GM21367 (cell line): ENCODE data around the gene OR10J1.
"Not testable (repeated sequence)": the region's sequence is repeated elsewhere in the genome, so short reads cannot be mapped to it uniquely, and the experiment has no call there.

Source experiments
- ATAC-seq: cut with Tn5 transposase; IDR thresholded peaks from one replicate; pipeline ENCODE4 v1.9.1; 2021; ENCODE audit not compliant: unreplicated experiment

The OR10J1 gene

DNA sequence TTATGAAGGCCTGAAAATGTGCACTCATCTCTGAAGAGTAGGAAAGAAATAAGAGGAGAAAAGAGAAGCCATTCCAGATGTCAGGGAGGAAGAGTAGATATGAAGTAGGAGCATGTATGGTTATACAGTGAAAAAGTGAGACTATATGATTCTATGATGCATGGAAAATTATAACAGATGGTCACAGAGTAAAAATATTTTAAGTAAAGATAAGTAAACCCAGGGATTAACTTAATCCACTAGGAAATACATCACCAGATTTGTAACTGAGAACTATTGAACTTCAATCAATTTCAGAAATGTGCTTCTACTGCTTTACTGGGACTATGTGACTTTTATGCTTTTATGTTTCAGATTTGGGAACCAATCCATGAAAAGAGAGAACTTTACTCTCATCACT lies at the start of gene OR10J1:
TSS of gene OR10J1 (plus strand) at position 301 of the 400 bp plus-strand sequence. CDS start at position 371, 70 bp downstream.
- ATAC-seq, result no peak

DNA sequence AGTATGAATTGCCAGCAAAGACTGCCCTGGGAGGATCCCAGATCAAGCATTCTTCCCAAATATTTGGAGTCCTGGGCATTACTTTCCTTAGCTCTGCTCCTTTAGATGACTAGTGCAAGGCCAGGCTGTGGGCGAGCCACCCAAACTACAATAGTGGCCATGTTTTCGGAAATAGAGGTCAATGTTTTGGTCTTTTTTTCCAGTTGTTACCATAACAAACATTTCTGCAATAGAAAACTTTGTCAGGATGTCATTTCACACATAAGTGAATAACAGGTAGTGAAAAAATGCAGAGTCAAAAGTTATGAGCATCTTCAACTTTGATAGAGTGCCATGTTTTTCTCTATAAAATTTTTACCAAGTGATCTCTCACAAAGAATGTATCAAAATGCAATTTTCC lies 32.7 kb upstream of the OR10J1 start:
- no peak for ATAC-seq

GRCh38 chr1:159408862-159409400 lies 30.6 kb upstream of the OR10J1 start:
- no peak for ATAC-seq

DNA sequence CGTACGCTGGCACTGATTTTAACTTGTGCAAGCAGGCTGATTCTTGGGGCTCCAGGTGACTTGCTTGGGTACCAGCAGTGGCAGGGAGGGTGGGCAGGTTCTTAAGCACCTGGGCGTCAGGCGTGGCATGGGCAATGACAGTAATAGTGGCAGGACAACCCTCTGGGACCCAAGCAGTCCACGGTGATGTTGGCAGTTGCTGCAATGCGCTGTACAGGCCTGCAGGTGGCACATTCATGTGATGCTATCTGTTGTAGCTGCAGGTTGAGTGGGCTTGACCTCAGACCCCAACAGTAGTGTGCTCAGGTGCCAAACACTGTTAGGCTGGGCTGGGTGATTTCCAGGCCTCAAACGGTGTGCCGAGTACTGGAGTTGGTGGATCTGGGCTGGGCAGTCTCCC lies 17.7 kb upstream of the OR10J1 start:
- ATAC-seq, result no peak

GRCh38 chr1:159428536-159428935 lies 11.0 kb upstream of the OR10J1 start:
- ATAC-seq, result no peak

DNA sequence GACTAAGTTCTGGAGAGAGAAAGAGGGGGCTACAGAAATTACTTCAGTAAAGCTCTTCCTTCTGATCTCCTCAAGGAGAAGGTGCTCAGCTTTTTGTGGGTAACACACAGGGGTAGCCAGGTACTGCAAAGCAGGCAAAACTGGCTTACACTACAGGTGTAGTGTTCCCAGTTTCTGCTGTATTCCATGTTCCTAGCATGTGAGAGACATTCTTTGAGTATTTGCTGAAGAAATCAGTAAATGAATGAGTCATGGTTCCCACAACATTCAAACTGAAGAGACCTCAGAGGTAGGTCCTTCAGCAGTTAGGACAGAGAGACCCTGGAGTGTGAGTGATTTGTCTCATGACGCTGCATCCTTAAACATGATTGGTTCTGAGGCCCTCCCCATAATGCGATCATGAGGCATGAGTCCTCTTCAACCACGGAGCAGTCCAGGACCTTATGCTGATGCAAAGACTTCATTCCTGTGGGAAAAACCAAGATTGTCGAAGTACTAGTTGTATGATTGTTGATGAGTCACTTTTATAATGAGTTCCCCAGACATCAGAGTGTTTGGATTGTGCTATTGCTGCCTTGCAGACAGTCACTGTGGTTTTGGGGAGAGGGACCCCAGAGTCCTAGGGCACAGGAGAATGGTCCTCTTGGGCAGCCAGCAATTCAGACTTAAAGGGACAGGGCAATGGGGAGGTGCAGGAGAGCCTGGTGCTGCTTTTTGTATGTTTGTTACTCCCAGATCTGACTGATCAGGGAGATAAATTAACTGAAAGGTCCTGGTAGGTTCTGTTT lies 10.3 kb upstream of the OR10J1 start:
- ATAC-seq, result no peak

DNA sequence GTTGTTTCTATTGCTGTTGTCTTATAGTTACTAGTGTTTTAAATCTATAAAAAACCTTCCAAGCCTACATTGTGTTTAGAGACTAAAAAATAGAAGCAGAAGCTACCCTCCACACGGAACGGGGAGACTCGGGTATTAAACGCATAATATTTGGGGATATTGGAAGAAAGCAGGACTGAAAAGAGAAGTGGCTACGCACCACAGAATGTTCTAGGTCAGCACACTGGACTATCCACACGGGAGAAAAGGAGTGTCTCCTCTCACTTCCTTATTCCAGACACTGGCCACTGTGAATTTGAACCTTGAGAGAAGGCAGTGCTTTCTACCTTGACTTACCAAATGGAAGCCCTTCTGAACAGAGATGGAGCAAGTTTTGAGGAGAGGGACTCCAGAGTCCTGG lies 8.5 kb upstream of the OR10J1 start:
- ATAC-seq, result no peak

DNA sequence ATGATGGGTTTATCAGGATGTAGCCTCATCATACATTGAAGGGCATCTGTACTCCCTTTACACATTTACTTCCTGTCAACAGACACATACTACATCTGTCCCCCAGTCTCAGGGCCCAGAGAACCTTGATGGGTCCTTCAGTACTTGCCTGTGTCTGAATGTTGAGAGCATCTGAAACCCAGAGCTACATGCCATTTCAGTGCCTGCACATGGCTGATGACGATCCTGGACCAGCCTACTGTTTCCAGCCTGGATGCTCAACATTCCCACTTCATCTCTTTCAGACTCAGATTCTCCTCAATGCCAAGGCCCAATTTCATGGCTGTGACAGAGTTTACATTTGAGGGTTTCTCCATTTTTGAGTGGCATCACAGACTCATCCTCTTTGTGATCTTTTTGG lies 7.6 kb upstream of the OR10J1 start, which contains the start of gene OR10J4:
TSS of gene OR10J4 (plus strand) at position 301 of the 400 bp plus-strand sequence.
- ATAC-seq, result no peak

DNA sequence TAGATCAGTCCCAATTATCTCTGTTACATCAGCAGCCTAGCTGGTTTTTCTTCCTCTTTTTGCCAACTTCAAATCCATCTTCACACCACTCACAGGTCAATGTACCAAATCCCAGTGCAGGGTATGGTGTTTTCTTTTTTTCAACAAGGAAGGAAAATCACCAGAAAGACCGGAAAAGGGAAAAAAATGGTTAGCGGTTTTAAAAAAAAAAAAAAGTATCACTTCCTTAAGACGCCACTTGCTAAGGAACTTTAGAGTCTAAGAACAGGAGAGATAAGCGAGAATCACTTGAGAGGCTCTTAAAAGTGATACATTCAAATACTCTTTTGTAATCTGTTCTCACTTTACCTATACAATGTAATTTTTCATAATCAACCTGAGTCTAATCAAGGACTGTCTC lies 3.1 kb upstream of the OR10J1 start:
- no peak for ATAC-seq

DNA sequence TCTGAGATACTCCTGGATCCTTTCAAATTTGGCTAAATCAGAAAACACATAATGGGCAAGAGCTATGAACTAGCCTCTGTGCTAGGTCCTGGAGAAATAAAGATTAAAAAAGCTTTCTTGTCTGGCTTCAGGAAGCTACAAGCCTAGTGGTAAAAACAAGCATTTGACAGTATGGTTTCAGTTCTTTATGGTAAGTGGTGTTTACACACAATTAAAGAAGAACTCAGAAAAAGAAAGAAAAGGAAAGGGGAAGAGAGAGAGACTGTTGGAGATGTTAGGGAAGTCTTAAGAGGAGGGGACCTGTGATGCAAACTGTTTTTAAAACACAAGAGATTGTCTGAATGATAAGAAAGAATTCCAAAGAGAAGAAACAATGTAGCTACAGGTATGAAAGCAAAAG lies 1.8 kb downstream of the OR10J1 start:
- no peak for ATAC-seq

DNA sequence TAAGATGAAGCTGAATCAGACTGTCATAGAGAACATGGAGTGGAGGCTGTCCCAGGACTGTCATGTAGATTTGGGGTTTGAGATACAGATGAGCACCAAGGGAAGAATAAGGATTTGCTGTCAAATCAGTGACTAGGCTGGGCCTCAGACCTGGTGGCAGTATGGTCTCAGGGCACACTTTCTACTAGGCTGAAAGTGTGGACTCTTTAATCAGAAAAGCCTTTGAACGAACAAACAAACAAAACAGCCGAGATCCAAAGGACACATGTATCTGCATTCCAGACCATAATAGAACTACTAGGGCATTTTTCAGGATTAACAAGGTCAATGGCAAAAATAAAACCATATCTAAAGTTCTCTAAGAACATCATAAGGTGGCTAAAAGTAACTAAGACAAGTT lies 2.9 kb downstream of the OR10J1 start:
- ATAC-seq, result no peak

GRCh38 chr1:159443066-159443750 lies 3.7 kb downstream of the OR10J1 start:
- no peak for ATAC-seq

GRCh38 chr1:159444511-159444910 lies 5.0 kb downstream of the OR10J1 start:
- ATAC-seq, result no peak

GRCh38 chr1:159448181-159448580 lies 8.7 kb downstream of the OR10J1 start:
- no peak for ATAC-seq

GRCh38 chr1:159449605-159450004 lies 10.1 kb downstream of the OR10J1 start:
- ATAC-seq, result not testable (repeated sequence)

GRCh38 chr1:159459551-159459950 lies 20.0 kb downstream of the OR10J1 start:
- ATAC-seq, result no peak

DNA sequence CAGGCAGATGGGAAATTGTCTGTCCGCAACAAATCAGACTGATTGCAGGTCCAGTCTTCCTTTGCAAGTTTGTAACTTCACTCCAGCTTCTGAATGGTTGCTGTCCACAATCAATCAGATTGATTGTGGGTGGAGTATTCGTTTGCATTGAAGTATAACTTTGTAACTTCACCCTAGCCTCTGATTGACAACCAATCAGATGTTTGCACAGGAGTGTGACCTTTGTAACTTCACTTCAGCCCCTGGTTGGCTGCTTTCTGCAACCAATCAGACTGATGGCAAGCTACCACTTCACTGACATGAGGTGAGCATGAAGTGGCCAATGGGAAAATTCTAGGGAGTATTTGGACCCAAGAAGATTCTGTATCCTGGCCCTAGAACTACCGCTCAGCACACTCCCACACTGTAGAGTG lies 25.7 kb downstream of the OR10J1 start:
- no peak for ATAC-seq

GRCh38 chr1:159468321-159468720 lies 28.8 kb downstream of the OR10J1 start:
- no peak for ATAC-seq

DNA sequence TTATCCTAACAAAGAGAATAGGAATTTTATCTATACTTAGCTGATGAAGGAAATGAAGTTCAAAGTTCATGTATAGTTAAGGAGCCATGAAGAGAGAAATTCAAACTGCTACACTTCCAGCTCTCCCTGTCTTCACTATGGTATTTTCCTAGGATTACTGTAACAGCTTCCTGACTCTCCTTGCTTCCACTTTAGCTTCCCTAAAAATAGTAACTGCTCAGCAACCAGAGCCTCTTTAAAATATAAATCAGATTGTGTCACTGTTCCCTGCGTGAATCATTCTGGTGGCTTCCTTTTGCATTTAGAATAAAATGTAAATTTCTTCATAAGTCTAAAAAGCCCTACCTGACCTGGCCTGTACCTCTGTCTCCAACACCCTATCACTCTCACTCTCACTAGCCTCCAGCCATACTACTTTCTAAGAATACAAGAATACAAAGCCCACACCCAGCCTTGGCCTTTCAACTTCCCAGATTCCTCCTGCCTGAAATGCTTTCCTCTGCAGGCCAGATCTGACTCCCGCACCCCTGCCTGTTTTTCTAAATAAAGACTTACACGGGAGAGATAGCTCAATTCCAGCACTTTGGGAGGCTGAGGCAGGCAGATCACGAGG lies 30.5 kb downstream of the OR10J1 start:
- no peak for ATAC-seq

DNA sequence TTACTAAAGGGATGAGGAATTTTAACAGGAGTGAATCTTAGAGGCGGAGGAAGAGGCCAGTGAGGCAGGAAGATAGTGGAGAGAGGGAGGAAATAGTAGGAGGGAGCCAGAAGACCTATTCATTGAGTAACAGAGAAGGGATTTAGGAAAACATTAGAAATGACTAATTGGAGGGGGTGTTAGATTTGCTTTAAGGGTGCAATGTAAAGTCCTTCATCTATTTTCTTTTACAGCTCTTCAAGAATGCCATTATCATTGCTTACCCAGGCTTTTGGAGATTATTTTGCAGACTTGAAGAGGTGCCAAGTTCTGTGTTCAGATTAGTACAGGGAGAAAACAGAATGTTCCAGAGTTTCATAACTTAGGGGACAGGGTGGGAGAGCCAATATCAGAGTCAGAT lies 33.8 kb downstream of the OR10J1 start:
- ATAC-seq, result no peak

DNA sequence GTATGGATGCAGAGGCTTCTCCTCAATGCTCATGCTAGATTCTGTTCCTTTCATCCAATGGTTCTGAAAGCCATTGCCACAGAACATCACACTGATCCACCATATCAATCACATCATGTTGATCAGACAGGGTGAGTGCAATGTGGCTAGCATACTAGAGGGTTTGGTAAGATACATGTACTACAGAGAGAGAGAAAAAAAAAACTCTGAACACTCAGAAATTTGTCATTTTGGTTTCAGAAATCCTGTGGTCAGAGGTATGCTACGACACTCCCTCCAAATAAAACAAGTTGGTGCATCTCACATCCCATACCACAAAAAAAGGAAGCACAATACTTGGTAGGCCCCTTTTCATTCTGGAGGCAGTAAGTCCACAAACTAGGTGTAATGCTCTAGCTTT lies 35.4 kb downstream of the OR10J1 start:
- no peak for ATAC-seq

- ATAC-seq, result no peak
Observed at GRCh38 chr1:159483501-159483900, 44.0 kb downstream of the OR10J1 start.
